ENCODE measurements around the gene KIF22. TPM values are rescaled to one million over a fixed set of nuclear protein-coding genes. Genes with fewer than 3 reads are reported as not detected.

KIF22 gene
- total and polyA plus RNA-seq, 9 of the 15 experiments (the other 6 are each of a cell fraction or from before 2014, with no cell fraction given) = 8.7 to 232 (median 131) TPM

DNA sequence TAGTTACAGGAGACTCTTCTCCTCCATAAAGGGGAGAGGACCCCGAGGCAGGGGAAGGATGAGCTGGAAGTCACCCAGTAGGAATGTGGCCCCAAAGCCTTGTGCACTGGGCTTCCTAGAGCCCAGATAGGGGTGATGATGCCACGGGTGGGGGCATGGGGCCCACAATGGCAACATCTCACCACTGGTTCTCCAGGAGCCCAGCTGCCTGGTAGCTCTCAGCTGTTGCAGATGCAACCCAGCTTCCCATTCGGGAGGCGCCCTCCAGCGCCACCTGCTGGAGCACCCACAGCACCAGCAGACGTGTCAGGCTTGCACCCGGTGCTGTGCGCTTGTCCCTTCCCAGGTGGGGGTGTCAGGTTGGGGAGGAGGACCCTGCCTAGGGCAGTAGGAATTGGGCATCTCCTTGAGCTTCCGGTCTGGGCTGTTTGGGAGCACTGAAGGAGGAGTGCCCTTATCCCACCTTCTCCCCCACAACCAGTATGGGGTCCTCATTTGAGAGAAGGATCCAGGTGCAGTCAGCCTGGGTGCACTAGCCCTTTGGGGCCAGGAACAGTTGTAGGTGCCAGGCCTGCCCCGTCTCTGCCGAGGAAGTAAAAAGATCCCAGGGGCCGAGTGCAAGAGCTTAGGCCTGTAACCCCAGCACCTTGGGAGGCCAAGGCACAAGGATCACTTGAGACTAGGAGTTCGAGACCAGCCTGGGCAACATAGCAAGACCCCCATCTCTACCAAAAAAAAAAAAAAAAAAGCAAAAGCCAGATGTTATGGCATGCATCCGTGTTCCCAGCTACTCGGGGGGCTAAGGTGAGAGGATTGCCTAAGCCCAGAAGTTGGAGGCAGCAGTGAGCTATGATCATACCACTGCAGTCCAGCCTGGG is 58.1 kb downstream of the KIF22 start (continued):
- TF ChIP-seq, protein P1, sequence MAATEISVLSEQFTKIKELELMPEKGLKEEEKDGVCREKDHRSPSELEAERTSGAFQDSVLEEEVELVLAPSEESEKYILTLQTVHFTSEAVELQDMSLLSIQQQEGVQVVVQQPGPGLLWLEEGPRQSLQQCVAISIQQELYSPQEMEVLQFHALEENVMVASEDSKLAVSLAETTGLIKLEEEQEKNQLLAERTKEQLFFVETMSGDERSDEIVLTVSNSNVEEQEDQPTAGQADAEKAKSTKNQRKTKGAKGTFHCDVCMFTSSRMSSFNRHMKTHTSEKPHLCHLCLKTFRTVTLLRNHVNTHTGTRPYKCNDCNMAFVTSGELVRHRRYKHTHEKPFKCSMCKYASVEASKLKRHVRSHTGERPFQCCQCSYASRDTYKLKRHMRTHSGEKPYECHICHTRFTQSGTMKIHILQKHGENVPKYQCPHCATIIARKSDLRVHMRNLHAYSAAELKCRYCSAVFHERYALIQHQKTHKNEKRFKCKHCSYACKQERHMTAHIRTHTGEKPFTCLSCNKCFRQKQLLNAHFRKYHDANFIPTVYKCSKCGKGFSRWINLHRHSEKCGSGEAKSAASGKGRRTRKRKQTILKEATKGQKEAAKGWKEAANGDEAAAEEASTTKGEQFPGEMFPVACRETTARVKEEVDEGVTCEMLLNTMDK (IDR thresholded peaks at IDR 0.05; ENCODE audit: borderline replicate concordance, insufficient read depth, low read depth, low read length, poor library complexity, severe bottlenecking) = peak; percentile 87
- TF ChIP-seq CBX1 (IDR thresholded peaks at IDR 0.05; ENCODE audit: low read depth) (0 out of 2 replicates have a peak, but pooled peaks have one; percentile 43), CREB1 (IDR thresholded peaks at IDR 0.05) (no peak), CREB1 (CRISPR knock-in tag; IDR thresholded peaks at IDR 0.05) (peak; percentile 67), ZNF551 (CRISPR knock-in tag; IDR thresholded peaks at IDR 0.05) (no peak), DIDO1 (tag; IDR thresholded peaks at IDR 0.05; ENCODE audit: low read depth) (no peak), HNRNPH1 (optimal IDR thresholded peaks at IDR 0.05; ENCODE audit: low read depth, low read length) (no peak), NELFE (IDR thresholded peaks at IDR 0.05; ENCODE audit: insufficient read depth, insufficient read length) (no peak), NR2C2 (CRISPR knock-in tag; IDR thresholded peaks at IDR 0.05) (no peak), NR2C2 (tag; IDR thresholded peaks at IDR 0.05) (no peak), KDM1A (IDR thresholded peaks at IDR 0.05) (no peak), CSDE1 (IDR thresholded peaks at IDR 0.05) (no peak), ZC3H8 (IDR thresholded peaks at IDR 0.05) (no peak), CBX3 (IDR thresholded peaks at IDR 0.05; ENCODE audit: borderline replicate concordance in 1 of 2, low read length in 2 of 2) (0 out of 3 replicates have a peak, but pooled peaks of 1 of the 2 experiments have one; percentile 16), HMG20A (CRISPR knock-in tag; conservative IDR thresholded peaks at IDR 0.05) (no peak)
- TF ChIP-seq, protein P2, sequence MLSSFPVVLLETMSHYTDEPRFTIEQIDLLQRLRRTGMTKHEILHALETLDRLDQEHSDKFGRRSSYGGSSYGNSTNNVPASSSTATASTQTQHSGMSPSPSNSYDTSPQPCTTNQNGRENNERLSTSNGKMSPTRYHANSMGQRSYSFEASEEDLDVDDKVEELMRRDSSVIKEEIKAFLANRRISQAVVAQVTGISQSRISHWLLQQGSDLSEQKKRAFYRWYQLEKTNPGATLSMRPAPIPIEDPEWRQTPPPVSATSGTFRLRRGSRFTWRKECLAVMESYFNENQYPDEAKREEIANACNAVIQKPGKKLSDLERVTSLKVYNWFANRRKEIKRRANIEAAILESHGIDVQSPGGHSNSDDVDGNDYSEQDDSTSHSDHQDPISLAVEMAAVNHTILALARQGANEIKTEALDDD (IDR thresholded peaks at IDR 0.05) = no peak
- TF ChIP-seq, protein P3, sequence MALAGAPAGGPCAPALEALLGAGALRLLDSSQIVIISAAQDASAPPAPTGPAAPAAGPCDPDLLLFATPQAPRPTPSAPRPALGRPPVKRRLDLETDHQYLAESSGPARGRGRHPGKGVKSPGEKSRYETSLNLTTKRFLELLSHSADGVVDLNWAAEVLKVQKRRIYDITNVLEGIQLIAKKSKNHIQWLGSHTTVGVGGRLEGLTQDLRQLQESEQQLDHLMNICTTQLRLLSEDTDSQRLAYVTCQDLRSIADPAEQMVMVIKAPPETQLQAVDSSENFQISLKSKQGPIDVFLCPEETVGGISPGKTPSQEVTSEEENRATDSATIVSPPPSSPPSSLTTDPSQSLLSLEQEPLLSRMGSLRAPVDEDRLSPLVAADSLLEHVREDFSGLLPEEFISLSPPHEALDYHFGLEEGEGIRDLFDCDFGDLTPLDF (CRISPR knock-in tag; IDR thresholded peaks at IDR 0.05) = no peak
- TF ChIP-seq, protein P4, sequence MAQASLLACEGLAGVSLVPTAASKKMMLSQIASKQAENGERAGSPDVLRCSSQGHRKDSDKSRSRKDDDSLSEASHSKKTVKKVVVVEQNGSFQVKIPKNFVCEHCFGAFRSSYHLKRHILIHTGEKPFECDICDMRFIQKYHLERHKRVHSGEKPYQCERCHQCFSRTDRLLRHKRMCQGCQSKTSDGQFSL (CRISPR knock-in tag; IDR thresholded peaks at IDR 0.05) = peak; percentile 58; the same call in 1 of the 2 replicates
- TF ChIP-seq, protein P4 (tag; IDR thresholded peaks at IDR 0.05) = no peak
- TF ChIP-seq, protein P5, sequence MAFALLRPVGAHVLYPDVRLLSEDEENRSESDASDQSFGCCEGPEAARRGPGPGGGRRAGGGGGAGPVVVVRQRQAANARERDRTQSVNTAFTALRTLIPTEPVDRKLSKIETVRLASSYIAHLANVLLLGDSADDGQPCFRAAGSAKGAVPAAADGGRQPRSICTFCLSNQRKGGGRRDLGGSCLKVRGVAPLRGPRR (CRISPR knock-in tag; IDR thresholded peaks at IDR 0.05) = no peak

Data from K562 (cell line).